ENCODE results near the gene KCNJ1. TPM values are rescaled to one million over a fixed set of nuclear protein-coding genes. Genes with fewer than 3 reads are reported as not detected.

The KCNJ1 gene
- total RNA-seq, 1 experiment from 2014 or later = not detected

GRCh38 chr11:128822130-128822529 is 45.0 kb downstream of the KCNJ1 start:
- Histone ChIP-seq H3K9me3 (ENCODE audit: insufficient read depth, low read depth) (no peaks in the 10 kb centered on the region), H2AFZ (no peak overlapping the region), H3K4me1 (replicated peaks; ENCODE audit: insufficient read depth) (no peaks in the 10 kb centered on the region), H4K20me1 (ENCODE audit: insufficient read depth) (no peaks in the 10 kb centered on the region), H3K4me3 (no peak overlapping the region), H3K27me3 (ENCODE audit: insufficient read depth, low read depth) (peaks cover 21% of the 10 kb centered on the region; the same call in 1 of the 2 replicates), H3K27ac (no peak overlapping the region), H3K4me2 (no peak overlapping the region), H3K9me2 (ENCODE audit: insufficient read depth) (no peaks in the 10 kb centered on the region), H3K36me3 (ENCODE audit: low read depth) (no peaks in the 10 kb centered on the region), H3F3A (ENCODE audit: insufficient read depth, low read depth) (no peaks in the 10 kb centered on the region), H3K79me2 (ENCODE audit: low read depth) (no peaks in the 10 kb centered on the region)
- ChIA-PET CTCF (no interaction called here), POLR2A (ENCODE audit: unreplicated experiment) (interaction anchor here (0.7 kb wide), 1 partner anchor 296 kb away, joined by 8 read pairs; no protein-coding TSS in a partner anchor)
- TF ChIP-seq EZH2 (IDR thresholded peaks at IDR 0.05; ENCODE audit: low read depth) (no peak), CTCF (conservative IDR thresholded peaks at IDR 0.05) (no peak)
- intact Hi-C loops (cut with micrococcal nuclease; ENCODE audit: unreplicated experiment) = no loop called here
- DNase-seq = no peak
- BruUV-seq (replicated peaks) = no TSS peak

- H2AFZ ChIP-seq = no peak overlapping the region
- H3K4me2 ChIP-seq = no peak overlapping the region
- H3K79me2 ChIP-seq (ENCODE audit: low read depth) = no peaks in the 10 kb centered on the region
- DNase-seq = no peak
- H3K9me3 ChIP-seq (ENCODE audit: insufficient read depth, low read depth) = no peaks in the 10 kb centered on the region
- ChIA-PET POLR2A (ENCODE audit: unreplicated experiment) (interaction anchor here (0.7 kb wide), 1 partner anchor 296 kb away, joined by 8 read pairs; no protein-coding TSS in a partner anchor), CTCF (no interaction called here)
- no peaks in the 10 kb centered on the region for H3K9me2 ChIP-seq (ENCODE audit: insufficient read depth)
- no peaks in the 10 kb centered on the region for H3K4me1 ChIP-seq (replicated peaks; ENCODE audit: insufficient read depth)
- no peak overlapping the region for H3K4me3 ChIP-seq
- no TSS peak for BruUV-seq (replicated peaks)
- H3K27ac ChIP-seq = no peak overlapping the region
- H3K27me3 ChIP-seq (ENCODE audit: insufficient read depth, low read depth) = peaks cover 21% of the 10 kb centered on the region; the same call in 1 of the 2 replicates
- no peak for TF ChIP-seq EZH2 (IDR thresholded peaks at IDR 0.05; ENCODE audit: low read depth)
- no peak for TF ChIP-seq CTCF (conservative IDR thresholded peaks at IDR 0.05)
- intact Hi-C loops (cut with micrococcal nuclease; ENCODE audit: unreplicated experiment) = no loop called here
- H4K20me1 ChIP-seq (ENCODE audit: insufficient read depth) = no peaks in the 10 kb centered on the region
- no peaks in the 10 kb centered on the region for H3K36me3 ChIP-seq (ENCODE audit: low read depth)
- H3F3A ChIP-seq (ENCODE audit: insufficient read depth, low read depth) = no peaks in the 10 kb centered on the region
Measured at GRCh38 chr11:128821556-128821955, 45.5 kb downstream of the KCNJ1 start.

GRCh38 chr11:128819198-128819597 is 47.9 kb downstream of the KCNJ1 start:
- H3K4me3 ChIP-seq = no peak overlapping the region
- DNase-seq = no peak
- H3K9me3 ChIP-seq (ENCODE audit: insufficient read depth, low read depth) = no peaks in the 10 kb centered on the region
- no peak overlapping the region for H3K27ac ChIP-seq
- H3K9me2 ChIP-seq (ENCODE audit: insufficient read depth) = no peaks in the 10 kb centered on the region
- H4K20me1 ChIP-seq (ENCODE audit: insufficient read depth) = no peaks in the 10 kb centered on the region
- no peaks in the 10 kb centered on the region for H3K4me1 ChIP-seq (replicated peaks; ENCODE audit: insufficient read depth)
- H2AFZ ChIP-seq = no peak overlapping the region
- peaks cover 21% of the 10 kb centered on the region; the same call in 1 of the 2 replicates for H3K27me3 ChIP-seq (ENCODE audit: insufficient read depth, low read depth)
- no peaks in the 10 kb centered on the region for H3K79me2 ChIP-seq (ENCODE audit: low read depth)
- no peaks in the 10 kb centered on the region for H3F3A ChIP-seq (ENCODE audit: insufficient read depth, low read depth)
- CTCF ChIA-PET = no interaction called here
- BruUV-seq (replicated peaks) = no TSS peak
- H3K4me2 ChIP-seq = no peak overlapping the region
- POLR2A ChIA-PET (ENCODE audit: unreplicated experiment) = no interaction called here
- intact Hi-C loops (cut with micrococcal nuclease; ENCODE audit: unreplicated experiment) = no loop called here
- no peaks in the 10 kb centered on the region for H3K36me3 ChIP-seq (ENCODE audit: low read depth)
- no peak for TF ChIP-seq EZH2 (IDR thresholded peaks at IDR 0.05; ENCODE audit: low read depth)
- no peak for TF ChIP-seq CTCF (conservative IDR thresholded peaks at IDR 0.05)

Measured in PC-9 (cell line).